Astrocyte of the cerebellum (primary cell): ENCODE results near the gene SIRPB1.
"Not testable (repeated sequence)": the region's sequence is repeated elsewhere in the genome, so short reads cannot be mapped to it uniquely, and the experiment has no call there.

ENCODE experiments used
- DNase-seq: peaks from one replicate; pipeline ENCODE4 v3.0.0-alpha.2; 2011; ENCODE audit warnings: low read depth
- H3K4me3 ChIP-seq: 2 replicates; pipeline ENCODE4 v1.5.1; 2011; ENCODE audit warnings: mild to moderate bottlenecking, low read depth, low read length, moderate library complexity
- in situ Hi-C: cut with HindIII; loops from 2 replicates; pipeline ENCODE4 v1.10.0; 2017; ENCODE audit warnings: low sequenced_read_pairs
- TF ChIP-seq, protein P1 (sequence below): IDR thresholded peaks from 2 replicates; pipeline ENCODE4 v1.5.1; 2012; ENCODE audit warnings: low read length, low read depth, moderate library complexity, mild to moderate bottlenecking; ENCODE audit errors: missing control alignments

Gene SIRPB1

GRCh38 chr20:1579488-1579887 is 40.3 kb downstream of the SIRPB1 start:
- in situ Hi-C loops: no loop called here
- no peak for DNase-seq
- TF ChIP-seq, protein P1, sequence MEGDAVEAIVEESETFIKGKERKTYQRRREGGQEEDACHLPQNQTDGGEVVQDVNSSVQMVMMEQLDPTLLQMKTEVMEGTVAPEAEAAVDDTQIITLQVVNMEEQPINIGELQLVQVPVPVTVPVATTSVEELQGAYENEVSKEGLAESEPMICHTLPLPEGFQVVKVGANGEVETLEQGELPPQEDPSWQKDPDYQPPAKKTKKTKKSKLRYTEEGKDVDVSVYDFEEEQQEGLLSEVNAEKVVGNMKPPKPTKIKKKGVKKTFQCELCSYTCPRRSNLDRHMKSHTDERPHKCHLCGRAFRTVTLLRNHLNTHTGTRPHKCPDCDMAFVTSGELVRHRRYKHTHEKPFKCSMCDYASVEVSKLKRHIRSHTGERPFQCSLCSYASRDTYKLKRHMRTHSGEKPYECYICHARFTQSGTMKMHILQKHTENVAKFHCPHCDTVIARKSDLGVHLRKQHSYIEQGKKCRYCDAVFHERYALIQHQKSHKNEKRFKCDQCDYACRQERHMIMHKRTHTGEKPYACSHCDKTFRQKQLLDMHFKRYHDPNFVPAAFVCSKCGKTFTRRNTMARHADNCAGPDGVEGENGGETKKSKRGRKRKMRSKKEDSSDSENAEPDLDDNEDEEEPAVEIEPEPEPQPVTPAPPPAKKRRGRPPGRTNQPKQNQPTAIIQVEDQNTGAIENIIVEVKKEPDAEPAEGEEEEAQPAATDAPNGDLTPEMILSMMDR: no peak
- H3K4me3 ChIP-seq: no peak overlapping the region

- H3K4me3 ChIP-seq: no peak overlapping the region
- DNase-seq: no peak
- in situ Hi-C loops: no loop called here
- TF ChIP-seq, protein P1: no peak
These were observed 41.9 kb downstream of the SIRPB1 start for GRCh38 chr20:1577906-1578305.

DNA sequence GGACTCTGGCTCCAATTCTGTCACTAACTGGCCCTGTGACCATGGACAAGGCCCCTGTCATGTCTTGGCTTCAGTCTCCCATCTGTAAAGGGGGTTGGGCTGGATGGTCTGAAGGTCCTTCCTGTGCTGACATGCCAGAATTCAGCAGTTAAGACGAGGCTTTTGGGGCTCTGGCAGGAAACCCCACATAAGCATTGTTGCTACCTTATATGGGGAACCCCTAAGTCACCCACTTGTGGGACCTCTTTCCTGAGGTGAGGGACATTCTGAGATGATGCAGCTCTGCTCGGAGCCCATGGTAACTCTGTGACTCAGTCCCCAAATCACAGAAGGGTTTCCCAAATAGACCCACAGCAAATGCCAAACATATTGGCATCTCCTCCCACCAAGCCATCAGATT is 42.5 kb downstream of the SIRPB1 start:
- DNase-seq, in situ Hi-C loops, H3K4me3 ChIP-seq: not testable (repeated sequence)

DNA sequence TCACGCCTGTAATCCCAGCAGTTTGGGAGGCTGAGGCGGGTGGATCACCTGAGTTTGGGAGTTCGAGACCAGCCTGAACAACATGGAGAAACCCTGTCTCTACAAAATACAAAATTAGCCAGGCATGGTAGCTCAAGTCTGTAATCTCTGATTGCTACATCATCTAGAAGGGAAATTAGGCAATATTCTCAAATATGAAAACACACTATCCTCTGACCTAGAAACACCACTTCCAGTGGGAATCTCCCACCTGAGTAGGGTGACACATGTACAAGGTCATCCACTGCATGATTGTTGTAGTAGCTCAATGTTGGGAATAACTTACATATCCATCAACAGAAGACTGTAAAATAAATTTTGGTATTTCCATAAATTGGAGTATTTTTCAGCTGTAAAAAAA is 43.2 kb downstream of the SIRPB1 start:
- in situ Hi-C loops: no loop called here
- TF ChIP-seq, protein P1: no peak
- DNase-seq: no peak
- H3K4me3 ChIP-seq: no peak overlapping the region

GRCh38 chr20:1576003-1576402 is 43.8 kb downstream of the SIRPB1 start:
- H3K4me3 ChIP-seq, DNase-seq, in situ Hi-C loops: not testable (repeated sequence)

- H3K4me3 ChIP-seq, DNase-seq, in situ Hi-C loops: not testable (repeated sequence)
These were observed 48.2 kb downstream of the SIRPB1 start for GRCh38 chr20:1571583-1571982.
